ENCODE data around the gene SOX30. TPM values are rescaled to one million over a fixed set of nuclear protein-coding genes. Genes with fewer than 3 reads are reported as not detected.
A peak's percentile ranks its signal among the peaks of the same experiment; 100 is the strongest.

Gene SOX30
- total RNA-seq, 4 donors from 2014 or later: 0.16 to 0.75 TPM; not detected in 2

- in situ Hi-C loops (cut with MboI; ENCODE audit: low pct_ligation_motif_present in 1 of 4, low pct_unique_long_range_greater_than_20kb in 1 of 4, low sequenced_read_pairs in 3 of 4): no loop called here
- intact Hi-C loops (cut with DNase I; ENCODE audit: low total_unique reads): no loop called here
- Histone ChIP-seq H3K27me3 (no peaks in the 10 kb centered on the region), H3K9me3 (no peaks in the 10 kb centered on the region), H3K4me1 (peaks cover 0 to 19% (median 0%) of the 10 kb centered on the region in 4 donors), H3K27ac (no peak overlapping the region), H3K36me3 (no peaks in the 10 kb centered on the region), H3K4me3 (no peak overlapping the region)
- no peak for TF ChIP-seq POLR2A (IDR thresholded peaks at IDR 0.05)
- no peak for TF ChIP-seq EP300 (IDR thresholded peaks at IDR 0.05; ENCODE audit: low read depth)
- no peak for TF ChIP-seq POLR2AphosphoS5 (IDR thresholded peaks at IDR 0.05)
- no peak for TF ChIP-seq CTCF (IDR thresholded peaks at IDR 0.05)
- DNase-seq: no peak
- 77 to 79% methylated on average over 8 of the region's 8 CpGs for WGBS, 2 donors (ENCODE audit: low coverage in 1 of 2)
Observed at GRCh38 chr5:157608972-157609565, 43.2 kb downstream of the SOX30 start.

- DNase-seq: peak; percentile 33
- H3K36me3 ChIP-seq: no peaks in the 10 kb centered on the region
- H3K27me3 ChIP-seq: no peaks in the 10 kb centered on the region
- no peaks in the 10 kb centered on the region for H3K9me3 ChIP-seq
- intact Hi-C loops (cut with DNase I; ENCODE audit: low total_unique reads): no loop called here
- peak overlapping the region in 1 of 4 donors; percentile 10 for H3K27ac ChIP-seq
- peaks cover 0 to 14% (median 0%) of the 10 kb centered on the region in 4 donors for H3K4me1 ChIP-seq
- TF ChIP-seq EP300 (IDR thresholded peaks at IDR 0.05; ENCODE audit: low read depth) (no peak), POLR2AphosphoS5 (IDR thresholded peaks at IDR 0.05) (no peak), POLR2A (IDR thresholded peaks at IDR 0.05) (no peak), CTCF (IDR thresholded peaks at IDR 0.05) (no peak)
- 56 to 58% methylated on average over 2 to 7 of the region's 7 CpGs for WGBS, 2 donors (ENCODE audit: low coverage in 1 of 2)
- in situ Hi-C loops (cut with MboI; ENCODE audit: low pct_ligation_motif_present in 1 of 4, low pct_unique_long_range_greater_than_20kb in 1 of 4, low sequenced_read_pairs in 3 of 4): no loop called here
- no peak overlapping the region for H3K4me3 ChIP-seq
Observed at GRCh38 chr5:157607371-157608161, 44.7 kb downstream of the SOX30 start.

GRCh38 chr5:157606046-157606445 lies 46.2 kb downstream of the SOX30 start:
- Histone ChIP-seq H3K4me1 (peaks cover 0 to 11% (median 0%) of the 10 kb centered on the region in 4 donors), H3K9me3 (no peaks in the 10 kb centered on the region), H3K36me3 (no peaks in the 10 kb centered on the region), H3K27ac (no peak overlapping the region), H3K27me3 (no peaks in the 10 kb centered on the region), H3K4me3 (no peak overlapping the region)
- no peak for DNase-seq
- intact Hi-C loops (cut with DNase I; ENCODE audit: low total_unique reads) (no loop called here), in situ Hi-C loops (cut with MboI; ENCODE audit: low pct_ligation_motif_present in 1 of 4, low pct_unique_long_range_greater_than_20kb in 1 of 4, low sequenced_read_pairs in 3 of 4) (no loop called here)
- no peak for TF ChIP-seq EP300 (IDR thresholded peaks at IDR 0.05; ENCODE audit: low read depth)
- TF ChIP-seq CTCF (IDR thresholded peaks at IDR 0.05): no peak
- TF ChIP-seq POLR2A (IDR thresholded peaks at IDR 0.05): no peak
- TF ChIP-seq POLR2AphosphoS5 (IDR thresholded peaks at IDR 0.05): no peak
- WGBS, 2 donors (ENCODE audit: low coverage in 1 of 2): 100% methylated on average over 1 to 2 of the region's 2 CpGs

DNA sequence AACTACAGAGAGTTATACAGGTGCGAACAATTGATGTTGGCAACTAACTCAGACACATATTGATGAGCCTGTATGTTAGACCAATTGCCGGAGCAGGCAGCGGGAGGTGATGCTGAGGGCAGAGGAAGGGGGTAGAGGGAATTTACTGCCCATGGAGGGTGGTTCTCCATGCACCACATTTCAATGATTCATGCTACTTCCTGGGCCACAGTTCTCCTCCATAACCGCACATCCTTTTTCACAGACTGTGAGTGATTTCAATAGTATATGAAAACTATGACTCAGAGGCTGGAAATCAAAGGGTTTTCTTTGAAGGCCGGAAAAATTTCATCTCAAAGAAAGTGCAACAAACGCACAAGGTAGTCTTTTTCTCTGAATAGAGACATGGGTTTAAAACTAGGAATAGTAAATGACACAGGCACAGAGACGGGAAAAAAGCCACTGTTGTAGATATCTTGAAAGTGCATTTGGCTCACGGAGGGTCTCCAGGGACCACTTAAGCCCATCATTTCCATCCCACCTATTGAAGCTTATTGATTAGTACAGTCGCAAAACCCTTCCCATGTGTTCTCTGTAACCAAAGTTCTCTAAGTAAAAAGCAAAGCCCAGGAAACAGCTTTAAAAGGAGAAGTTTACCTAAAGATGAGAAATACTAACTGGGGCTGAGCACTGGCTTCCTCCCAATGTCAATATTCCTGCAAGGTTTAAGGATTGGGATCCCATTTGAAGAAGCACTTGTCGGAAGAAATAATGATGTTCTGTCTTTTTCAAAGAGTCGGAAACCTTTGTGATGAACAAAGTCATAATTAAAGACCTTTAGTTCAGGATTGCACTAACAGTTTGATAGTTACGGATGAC lies 48.7 kb downstream of the SOX30 start:
- peaks cover 0 to 11% (median 0%) of the 10 kb centered on the region in 4 donors for H3K4me1 ChIP-seq
- 77 to 78% methylated on average over 12 of the region's 12 CpGs for WGBS, 2 donors (ENCODE audit: low coverage in 1 of 2)
- in situ Hi-C loops (cut with MboI; ENCODE audit: low pct_ligation_motif_present in 1 of 4, low pct_unique_long_range_greater_than_20kb in 1 of 4, low sequenced_read_pairs in 3 of 4): no loop called here
- H3K27ac ChIP-seq: no peak overlapping the region
- H3K27me3 ChIP-seq: no peaks in the 10 kb centered on the region
- no peak for DNase-seq
- no peaks in the 10 kb centered on the region for H3K9me3 ChIP-seq
- intact Hi-C loops (cut with DNase I; ENCODE audit: low total_unique reads): no loop called here
- H3K4me3 ChIP-seq: no peak overlapping the region
- no peaks in the 10 kb centered on the region for H3K36me3 ChIP-seq
- TF ChIP-seq POLR2A (IDR thresholded peaks at IDR 0.05) (no peak), EP300 (IDR thresholded peaks at IDR 0.05; ENCODE audit: low read depth) (no peak), CTCF (IDR thresholded peaks at IDR 0.05) (no peak), POLR2AphosphoS5 (IDR thresholded peaks at IDR 0.05) (no peak)

Measured in transverse colon (tissue), 4 donors.